Body of pancreas (tissue), 4 donors: ENCODE data around the gene FBXL3.

Experiments
- CTCF ChIP-seq, 7 experiments: fragments of 450-650 bp in 4 of 7; fragments of 200-600 bp in 3 of 7; sonication (generic) in 3 of 7; IDR thresholded peaks; one replicate each; pipeline ENCODE4 v1.5.1; 2016 to 2019; ENCODE audit warnings: antibody characterized with exemption in 7 of 7
- POLR2A ChIP-seq, 3 donors: fragments of 450-650 bp; IDR thresholded peaks; one replicate each; pipeline ENCODE4 v1.6.1; 2016; ENCODE audit warnings: antibody characterized with exemption in 3 of 3, mild to moderate bottlenecking in 2 of 3

DNA sequence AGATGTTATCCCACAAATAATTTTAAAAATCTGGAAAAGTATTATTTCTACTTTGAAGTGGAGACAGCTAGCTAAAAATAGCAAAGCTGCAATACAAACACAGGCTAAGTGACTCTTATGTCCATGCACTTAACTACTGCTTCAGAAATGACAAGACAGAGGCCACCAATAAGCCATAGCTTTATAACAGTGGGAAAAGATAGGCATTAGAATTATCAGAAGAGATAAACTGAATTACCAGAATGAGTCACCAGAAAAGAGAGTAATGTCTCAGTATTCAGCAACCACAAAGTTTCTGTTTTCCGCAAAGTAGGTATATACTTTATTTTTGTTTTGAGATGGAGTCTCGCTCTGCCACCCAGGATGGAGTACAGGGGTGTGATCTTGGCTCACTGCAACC lies 17.9 kb downstream of the FBXL3 start:
- TF ChIP-seq POLR2A (IDR thresholded peaks at IDR 0.05) (no peak), CTCF (IDR thresholded peaks at IDR 0.05) (no peak)
